Prostate gland (tissue), 2 donors: Measurements from ENCODE around the gene CLDN5.

Source experiments
- CTCF ChIP-seq, 4 experiments: fragments of 200-600 bp in 2 of 4; fragments of 450-650 bp in 2 of 4; sonication (generic) in 2 of 4; IDR thresholded peaks; 1 replicate in 3 of 4; 2 replicates in 1 of 4; pipeline ENCODE4 v1.5.1; 2016 to 2019; ENCODE audit warnings: antibody characterized with exemption in 4 of 4, mild to moderate bottlenecking in 2 of 4, moderate library complexity in 2 of 4
- POLR2A ChIP-seq: fragments of 450-650 bp; IDR thresholded peaks from one replicate; pipeline ENCODE4 v1.6.1; 2016; ENCODE audit warnings: antibody characterized with exemption, mild to moderate bottlenecking

- TF ChIP-seq POLR2A (no peak), CTCF (IDR thresholded peaks at IDR 0.05) (no peak)
Measured at GRCh38 chr22:19510919-19511341, 13.3 kb downstream of the CLDN5 start.
